Transverse colon (tissue), 4 donors: ENCODE data around the gene DENND11.

Experiments
- CTCF ChIP-seq, 5 experiments: fragments of 200-600 bp in 3 of 5; fragments of 450-650 bp in 2 of 5; sonication (generic) in 3 of 5; IDR thresholded peaks; 1 replicate in 2 of 5; 2 replicates in 3 of 5; pipeline ENCODE4 v1.5.1; 2016 to 2017; ENCODE audit warnings: antibody characterized with exemption in 5 of 5, inconsistent platforms in 3 of 5, mild to moderate bottlenecking in 2 of 5, moderate library complexity in 1 of 5
- EP300 ChIP-seq: sonication (generic); formaldehyde crosslinking; IDR thresholded peaks from one replicate; pipeline ENCODE4 v1.6.1; 2017; ENCODE audit warnings: antibody characterized with exemption, low read depth
- POLR2A ChIP-seq: fragments of 450-650 bp; IDR thresholded peaks from one replicate; pipeline ENCODE4 v1.6.1; 2016; ENCODE audit warnings: antibody characterized with exemption, mild to moderate bottlenecking, moderate library complexity
- POLR2AphosphoS5 ChIP-seq, 3 donors: sonication (generic); formaldehyde crosslinking; IDR thresholded peaks; one replicate each; pipeline ENCODE4 v1.6.1; 2016; ENCODE audit warnings: antibody characterized with exemption in 3 of 3

DNA sequence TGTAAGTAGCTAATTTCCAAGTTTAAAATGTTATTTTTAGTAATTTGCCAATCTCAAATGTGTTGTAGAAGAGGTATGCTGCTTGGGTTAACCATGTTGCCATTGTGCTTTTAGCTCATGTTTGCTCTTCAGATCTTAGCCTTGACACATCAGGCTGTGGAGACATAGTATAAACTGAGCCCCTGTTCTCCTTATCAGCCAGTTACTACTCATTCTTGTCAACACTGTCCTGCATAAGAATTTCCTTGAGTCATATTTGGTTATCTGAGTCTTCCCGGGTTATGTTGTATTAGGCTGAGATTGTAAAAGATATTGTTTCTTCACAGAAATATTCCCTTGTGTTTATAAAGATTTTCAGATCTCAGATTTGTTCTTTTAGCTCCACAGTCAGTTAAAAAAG lies 40.3 kb upstream of the DENND11 start:
- no peak for TF ChIP-seq CTCF (IDR thresholded peaks at IDR 0.05)
- no peak for TF ChIP-seq POLR2A
- no peak for TF ChIP-seq POLR2AphosphoS5 (IDR thresholded peaks at IDR 0.05)
- TF ChIP-seq EP300 = no peak
